Astrocyte of the hippocampus (primary cell): ENCODE results near the gene RAC3.
"Not testable (repeated sequence)": the region's sequence is repeated elsewhere in the genome, so short reads cannot be mapped to it uniquely, and the experiment has no call there.

Source experiments
- DNase-seq: peaks from one replicate; pipeline ENCODE4 v3.0.0; 2011; ENCODE audit warnings: low read depth, low spot score

Gene RAC3

DNA sequence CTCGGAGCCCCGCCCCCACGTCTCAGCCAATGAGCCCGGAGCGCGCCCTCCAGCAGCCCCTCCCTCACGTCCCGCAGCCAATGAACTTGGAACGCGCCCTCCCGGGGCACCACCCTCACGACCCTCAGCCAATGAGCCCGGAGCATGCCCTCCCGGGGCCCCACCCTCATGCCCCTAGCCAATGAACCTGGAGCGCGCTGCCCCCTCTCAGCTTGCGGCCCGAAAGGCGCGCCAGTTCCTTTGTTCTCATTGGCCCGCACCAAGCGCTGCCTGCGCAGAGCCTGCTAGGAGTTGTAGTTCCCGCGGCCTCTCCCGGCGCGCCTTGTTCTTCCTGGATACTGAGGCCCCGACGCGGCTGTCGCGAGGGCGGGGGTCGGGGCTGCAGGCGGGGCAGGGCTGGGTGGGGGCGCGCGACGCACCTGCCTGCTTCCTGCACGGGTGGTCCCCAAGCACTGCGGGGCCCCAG is 8.5 kb upstream of the RAC3 start, which contains the start of gene LRRC45:
Gene LRRC45 (plus strand): TSS at position 325 of the 466 bp plus-strand sequence. CDS start 339 bp downstream, outside the sequence.
- peak; percentile 100 for DNase-seq

DNA sequence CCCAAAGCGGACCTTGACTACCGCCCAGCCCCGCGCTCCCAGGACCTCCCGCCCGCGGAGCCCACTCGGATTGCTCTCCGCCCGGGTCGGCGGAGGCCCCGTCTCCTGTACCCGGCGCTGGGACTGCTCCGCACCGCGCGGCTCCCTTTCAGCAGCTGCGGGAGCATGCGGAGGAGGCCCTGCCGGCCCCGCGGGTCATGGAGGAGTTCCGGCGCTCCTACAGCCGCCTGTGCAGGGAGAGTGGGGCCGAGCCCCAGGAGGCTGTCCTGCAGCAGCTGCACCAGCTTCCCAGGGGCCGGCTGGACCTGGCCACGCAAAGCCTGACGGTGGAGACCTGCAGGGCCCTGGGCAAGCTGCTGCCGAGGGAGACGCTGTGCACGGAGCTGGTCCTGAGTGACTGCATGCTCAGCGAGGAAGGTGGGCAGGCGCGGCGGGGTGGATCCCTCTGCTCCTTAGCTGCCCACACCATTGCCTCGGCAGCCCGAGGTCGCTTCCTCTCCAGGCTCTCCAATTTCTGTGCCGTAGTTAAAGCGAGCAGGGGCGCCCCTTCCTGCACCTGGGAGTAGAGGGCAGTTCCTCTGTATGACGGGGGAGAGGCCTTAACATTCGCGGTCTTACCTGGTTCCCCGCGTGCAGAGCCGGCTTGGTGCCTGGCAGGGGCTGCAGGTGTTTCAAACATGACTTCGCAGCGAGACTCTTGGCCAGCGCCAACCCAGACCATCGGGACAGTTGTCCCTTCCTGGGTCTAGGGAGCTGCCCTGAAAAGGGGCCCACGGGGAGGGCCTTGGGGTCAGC is 7.8 kb upstream of the RAC3 start:
- DNase-seq = peak; percentile 53

DNA sequence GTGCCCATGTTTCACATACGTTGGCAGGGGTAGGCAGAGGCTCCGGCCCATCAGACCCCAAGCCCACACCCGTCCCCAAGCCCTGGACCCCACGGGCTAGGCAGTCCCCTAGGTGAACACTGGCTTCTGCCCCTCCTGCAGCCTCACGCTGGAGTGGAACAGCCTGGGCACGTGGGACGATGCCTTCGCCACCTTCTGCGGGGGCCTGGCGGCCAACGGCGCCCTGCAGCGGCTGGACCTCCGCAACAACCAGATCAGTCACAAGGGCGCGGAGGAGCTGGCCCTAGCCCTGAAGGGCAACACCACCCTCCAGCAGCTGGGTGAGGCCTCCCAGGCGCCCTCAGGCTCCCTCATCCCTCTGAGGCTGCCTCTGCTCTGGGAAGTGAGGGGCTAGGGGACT is 6.6 kb upstream of the RAC3 start:
- DNase-seq = no peak

DNA sequence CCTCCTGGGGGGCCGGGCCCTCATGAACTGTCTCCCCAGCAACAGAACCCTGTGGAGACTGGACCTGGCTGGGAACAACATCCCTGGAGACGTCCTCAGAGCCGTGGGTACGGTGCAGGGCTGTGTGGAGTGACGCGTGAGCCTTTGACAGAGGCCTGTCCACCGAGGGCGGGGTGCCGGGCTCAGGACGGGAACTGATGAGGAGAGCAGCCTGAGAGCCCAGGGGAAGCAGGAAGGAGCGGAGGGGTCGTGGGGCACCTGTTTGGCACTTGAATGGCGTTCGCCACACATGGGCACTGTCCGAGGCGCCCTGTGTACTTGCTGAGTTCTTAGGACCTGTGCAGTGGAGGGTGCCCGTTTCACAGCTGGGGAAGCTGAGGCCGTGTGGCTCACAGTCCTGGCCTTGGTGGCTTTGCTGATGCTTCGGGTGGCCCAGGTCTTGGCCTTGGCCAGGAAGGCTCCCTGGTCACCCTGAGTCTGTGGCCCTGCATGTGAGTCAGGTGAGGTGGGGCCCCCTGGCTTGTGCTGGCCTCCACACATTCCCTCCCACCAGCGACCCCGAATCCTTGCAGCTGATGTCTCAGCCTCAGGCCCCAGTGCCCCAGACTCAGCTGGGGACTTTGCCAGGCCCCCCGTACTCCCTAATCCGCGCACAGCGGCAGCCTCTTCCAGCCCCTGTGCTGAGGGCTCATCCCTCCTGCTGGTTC is 5.9 kb upstream of the RAC3 start:
- no peak for DNase-seq

DNA sequence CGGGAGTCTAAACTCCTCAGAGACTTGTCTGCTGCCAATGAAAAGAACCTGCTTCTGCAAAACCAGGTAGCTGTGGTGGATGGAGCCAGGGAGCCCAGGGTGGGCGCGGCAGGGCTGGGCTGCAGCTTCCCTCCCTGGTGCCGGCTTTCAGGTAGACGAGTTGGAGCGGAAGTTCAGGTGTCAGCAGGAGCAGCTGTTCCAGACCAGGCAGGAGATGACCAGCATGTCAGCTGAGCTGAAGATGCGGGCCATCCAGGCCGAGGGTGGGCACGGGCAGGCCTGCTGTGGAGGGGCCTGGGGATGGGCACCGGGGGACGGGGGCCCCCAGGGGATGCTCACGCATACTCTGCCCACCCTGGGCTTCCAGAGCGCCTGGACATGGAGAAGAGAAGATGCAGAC is 3.2 kb upstream of the RAC3 start:
- DNase-seq = no peak

DNA sequence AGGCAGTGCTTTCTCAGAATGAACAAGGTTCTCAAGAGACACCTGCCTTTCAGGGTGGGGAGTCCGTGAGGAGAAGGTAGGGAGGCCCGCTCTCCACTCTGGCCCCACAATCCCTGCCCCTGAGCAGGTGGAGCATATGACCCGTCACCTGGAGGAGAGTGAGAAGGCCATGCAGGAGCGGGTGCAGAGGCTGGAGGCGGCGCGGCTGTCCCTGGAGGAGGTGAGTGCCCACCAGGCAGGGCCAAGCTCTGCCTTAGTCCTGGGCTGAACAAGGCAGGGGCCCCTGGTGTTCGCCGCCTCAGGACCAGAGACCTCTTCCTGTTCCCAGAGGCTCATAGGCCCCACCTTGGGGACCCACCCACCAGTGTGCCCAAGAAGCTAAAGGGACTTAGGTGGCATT is 2.5 kb upstream of the RAC3 start:
- DNase-seq = no peak

DNA sequence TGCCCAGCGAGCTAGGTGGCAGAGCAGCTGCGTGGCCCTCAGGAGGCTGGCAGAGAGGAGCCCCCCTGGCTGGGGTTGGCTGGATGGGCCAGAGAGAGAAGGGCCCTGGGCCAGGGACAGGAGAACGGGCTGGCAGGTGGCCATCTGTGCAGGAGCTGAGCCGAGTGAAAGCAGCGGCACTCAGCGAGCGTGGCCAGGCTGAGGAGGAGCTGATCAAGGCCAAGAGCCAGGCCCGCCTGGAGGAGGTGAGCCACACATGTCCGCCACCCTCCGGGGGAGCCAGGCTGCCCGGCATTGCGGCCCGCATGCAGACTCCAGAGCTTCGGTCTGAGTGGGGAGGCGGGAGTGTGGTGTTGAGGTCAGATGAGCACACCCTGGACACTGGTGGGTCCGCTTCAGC is 2.1 kb upstream of the RAC3 start:
- DNase-seq = no peak

DNA sequence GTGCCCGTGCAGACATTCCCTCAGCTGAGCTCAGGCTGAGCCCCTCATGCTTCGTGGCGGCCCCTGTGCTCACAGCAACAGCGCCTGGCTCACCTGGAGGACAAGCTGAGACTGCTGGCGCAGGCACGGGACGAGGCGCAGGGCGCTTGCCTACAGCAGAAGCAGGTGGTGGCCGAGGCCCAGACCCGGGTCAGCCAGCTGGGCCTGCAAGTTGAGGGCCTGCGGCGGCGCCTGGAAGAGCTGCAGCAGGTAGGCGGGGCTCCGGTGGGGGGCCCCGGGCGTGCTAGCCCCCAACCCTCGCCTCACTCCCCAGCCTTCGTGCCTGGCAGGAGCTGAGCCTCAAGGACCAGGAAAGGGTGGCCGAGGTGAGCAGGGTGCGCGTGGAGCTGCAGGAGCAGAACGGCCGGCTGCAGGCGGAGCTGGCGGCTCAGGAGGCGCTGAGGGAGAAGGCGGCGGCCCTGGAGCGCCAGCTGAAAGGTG is 1.4 kb upstream of the RAC3 start:
- no peak for DNase-seq

DNA sequence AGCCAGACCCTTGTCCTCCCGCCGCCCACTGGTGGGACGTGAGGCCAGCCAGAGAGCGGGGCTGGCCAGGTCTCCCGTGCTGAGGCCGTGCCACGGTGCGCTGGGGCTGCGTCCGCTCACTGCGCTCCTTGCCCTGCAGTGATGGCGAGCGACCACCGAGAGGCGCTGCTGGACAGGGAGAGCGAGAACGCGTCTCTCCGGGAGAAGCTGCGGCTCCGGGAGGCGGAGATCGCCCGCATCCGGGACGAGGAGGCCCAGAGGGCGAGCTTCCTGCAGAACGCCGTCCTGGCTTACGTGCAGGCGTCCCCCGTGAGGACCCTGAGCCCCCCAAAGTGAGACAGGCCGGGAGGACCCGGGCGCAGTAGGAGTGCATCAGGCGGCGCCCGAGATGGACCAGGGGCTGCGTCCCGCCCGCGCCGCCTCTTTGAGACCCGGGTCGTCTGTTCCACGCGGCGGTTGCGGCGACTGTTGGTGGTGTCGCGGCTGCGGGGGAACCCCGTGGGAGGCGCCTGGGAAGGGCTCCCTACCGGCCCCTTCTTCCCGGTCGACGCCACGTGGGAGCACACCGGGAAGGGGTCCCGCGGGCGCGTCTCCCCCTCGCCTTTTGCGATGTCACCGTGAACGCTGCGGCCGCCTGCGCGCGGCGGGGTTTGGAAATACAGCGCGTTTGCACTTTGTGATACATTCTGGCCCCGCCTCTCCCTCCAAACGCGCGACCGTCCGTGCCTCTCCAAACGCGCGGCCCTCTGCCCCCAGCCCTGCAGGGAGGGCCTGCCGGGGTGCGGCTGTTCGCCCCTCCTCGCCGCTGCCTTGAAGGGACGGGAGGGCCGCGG is 792 bp upstream of the RAC3 start:
- DNase-seq = peak; percentile 94

DNA sequence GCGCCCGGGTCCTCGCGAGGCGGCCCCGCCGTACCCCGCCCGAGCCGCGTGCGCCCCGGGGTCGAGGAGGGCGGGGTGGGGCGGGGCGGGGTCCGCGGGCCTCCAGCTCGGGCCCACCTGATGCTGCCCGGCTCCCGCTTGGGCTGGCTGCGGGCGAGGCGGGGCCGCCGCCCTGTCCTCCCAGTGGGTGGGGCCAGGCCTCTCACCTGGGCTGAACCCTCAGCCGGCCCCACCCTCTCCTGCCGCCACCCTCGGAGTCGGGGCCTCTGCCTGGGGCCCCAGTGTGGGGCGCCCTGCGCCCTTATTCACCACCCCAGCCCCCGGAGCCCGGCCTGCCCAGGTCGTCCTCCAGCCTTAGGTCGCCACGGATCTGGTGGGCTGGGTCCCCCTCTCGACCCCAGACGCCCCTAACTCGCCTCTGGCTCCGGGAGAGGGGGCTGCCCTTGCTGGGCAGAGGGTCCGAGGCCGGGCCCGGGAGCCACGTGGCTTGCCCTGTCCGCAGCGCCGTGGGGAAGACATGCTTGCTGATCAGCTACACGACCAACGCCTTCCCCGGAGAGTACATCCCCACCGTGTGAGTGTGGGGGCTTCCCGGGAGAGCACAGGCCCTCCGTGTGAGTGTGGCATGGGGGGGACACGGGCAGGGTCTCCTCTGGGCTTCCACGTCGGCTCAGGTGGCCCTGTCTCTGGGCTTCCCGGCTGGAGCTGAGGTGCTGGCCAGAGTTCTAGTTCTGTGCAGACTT is 578 bp downstream of the RAC3 start:
- DNase-seq = peak; percentile 29

DNA sequence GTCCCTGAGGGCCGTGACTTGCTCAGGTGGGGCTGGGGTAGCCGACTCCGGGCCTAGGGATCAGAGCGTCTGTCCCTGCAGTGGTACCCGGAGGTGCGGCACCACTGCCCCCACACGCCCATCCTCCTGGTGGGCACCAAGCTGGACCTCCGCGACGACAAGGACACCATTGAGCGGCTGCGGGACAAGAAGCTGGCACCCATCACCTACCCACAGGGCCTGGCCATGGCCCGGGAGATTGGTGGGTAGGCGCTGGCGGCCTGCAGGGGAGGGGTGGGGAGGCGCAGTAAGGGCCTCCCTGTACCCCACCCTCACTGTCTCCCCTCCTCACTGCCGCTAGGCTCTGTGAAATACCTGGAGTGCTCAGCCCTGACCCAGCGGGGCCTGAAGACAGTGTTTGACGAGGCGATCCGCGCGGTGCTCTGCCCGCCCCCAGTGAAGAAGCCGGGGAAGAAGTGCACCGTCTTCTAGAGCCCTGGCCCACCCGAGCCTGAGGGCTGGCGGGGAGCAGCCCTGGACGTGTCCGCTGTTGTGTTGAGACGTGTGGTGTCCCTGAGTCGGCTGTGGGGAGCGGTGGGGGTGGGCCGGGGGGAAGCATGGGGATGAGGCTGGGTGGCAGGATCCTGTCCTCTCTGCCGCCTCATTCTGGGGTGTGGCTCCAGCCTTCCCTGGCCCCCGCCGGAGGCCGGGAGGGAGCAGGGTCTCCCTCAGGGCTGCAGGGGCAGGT is 2.0 kb downstream of the RAC3 start:
- no peak for DNase-seq

DNA sequence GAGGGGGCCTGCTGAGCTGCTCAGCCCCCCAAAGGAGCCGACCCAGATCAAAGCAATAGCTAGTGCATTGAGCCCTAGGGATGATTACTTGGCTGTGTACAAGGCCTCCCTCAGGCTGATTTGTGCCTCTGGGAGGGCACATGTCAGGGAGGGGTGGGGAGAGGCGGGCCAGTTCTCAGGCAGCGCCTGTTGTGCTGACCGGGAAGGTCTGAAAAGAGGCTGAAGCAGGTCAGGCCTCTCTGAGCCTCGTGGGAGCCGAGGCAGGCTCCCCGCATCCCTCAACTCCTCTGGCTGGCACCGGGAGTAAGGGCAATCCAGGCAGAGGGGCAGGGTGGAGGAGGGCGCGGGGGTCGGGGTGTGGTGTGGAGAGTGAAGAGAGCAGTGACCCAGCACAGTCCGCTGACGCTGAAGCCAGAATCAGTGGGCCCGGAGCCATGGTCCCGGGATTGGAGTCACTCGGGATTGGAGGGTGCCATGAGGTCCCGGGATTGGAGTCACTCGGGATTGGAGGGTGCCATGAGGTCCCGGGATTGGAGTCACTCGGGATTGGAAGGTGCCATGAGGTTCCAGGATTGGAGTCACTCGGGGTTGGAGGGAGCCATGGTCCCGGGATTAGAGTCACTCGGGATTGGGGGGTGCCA is 3.0 kb downstream of the RAC3 start:
- DNase-seq = no peak

DNA sequence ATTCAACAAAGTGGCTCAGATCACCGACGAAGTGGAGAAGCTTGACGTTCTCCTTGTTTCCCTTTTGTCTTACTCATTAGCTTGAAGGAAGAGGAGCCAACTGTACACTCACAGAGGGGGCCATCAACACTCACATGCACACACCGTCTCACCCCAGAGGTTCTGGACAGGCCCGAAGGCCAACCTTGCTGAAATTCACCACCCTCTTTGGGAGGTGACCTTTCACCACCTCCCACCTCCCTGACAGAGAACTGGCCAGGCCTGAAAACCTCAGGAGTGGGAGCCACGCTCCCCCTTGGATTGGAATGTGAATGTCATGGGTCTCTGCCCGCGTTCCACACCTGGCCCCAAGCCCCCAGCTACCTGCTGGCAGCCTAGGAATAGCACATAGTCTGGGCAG is 4.0 kb downstream of the RAC3 start:
- no peak for DNase-seq

DNA sequence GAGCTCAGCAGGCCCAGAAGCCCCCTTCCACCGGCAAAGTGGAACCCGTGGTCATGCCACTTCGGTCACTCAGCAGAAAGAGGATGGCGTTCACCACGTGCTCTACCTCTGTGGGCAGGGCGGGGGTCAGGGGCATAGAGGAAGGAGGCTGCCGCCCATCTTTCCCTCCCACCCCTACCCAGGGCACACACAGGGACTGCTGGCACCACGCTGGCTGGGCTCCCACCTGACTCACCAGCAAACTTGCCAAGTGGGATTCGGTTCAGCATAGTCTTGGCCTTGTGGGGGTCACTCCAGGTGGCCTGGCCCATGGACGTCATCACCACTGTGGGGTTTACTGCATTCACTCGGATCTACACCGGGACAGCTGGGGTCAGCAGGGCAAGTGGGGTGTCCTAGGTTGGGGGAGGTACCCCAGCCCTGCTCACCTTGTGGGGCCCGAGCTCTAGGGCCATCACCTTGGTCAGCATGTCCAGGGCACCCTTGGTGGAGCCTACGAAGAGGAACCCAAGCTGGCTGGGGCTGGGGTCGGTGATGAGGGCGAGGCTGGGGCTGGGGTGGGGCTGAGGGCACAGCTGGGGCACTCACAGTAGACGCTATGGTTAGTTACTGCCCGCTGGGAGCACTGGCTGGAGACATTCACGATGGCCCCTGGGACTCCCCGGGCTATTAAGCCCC is 4.6 kb downstream of the RAC3 start:
- no peak for DNase-seq

DNA sequence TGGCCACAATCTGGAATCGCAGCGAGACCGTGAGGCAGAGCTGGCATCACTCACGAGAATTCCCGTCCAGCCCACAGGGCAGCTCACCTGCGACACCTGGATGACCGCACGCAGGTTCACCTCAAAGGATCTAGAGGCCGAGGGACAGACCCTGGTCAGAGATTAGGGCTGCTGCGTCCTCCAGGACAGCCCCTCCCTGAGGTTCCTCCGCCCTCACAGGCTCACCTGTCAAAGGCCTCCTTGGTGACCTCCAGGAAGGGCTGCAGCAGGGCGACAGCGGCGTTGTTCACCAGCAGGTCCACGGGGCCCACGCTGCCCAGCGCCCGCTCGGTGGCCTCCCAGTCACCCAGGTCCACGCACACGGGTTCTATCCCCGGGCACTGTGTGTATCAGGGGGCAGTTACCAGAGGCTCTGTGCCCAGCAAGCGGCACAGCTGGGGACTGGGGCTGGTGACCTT is 5.2 kb downstream of the RAC3 start:
- no peak for DNase-seq

DNA sequence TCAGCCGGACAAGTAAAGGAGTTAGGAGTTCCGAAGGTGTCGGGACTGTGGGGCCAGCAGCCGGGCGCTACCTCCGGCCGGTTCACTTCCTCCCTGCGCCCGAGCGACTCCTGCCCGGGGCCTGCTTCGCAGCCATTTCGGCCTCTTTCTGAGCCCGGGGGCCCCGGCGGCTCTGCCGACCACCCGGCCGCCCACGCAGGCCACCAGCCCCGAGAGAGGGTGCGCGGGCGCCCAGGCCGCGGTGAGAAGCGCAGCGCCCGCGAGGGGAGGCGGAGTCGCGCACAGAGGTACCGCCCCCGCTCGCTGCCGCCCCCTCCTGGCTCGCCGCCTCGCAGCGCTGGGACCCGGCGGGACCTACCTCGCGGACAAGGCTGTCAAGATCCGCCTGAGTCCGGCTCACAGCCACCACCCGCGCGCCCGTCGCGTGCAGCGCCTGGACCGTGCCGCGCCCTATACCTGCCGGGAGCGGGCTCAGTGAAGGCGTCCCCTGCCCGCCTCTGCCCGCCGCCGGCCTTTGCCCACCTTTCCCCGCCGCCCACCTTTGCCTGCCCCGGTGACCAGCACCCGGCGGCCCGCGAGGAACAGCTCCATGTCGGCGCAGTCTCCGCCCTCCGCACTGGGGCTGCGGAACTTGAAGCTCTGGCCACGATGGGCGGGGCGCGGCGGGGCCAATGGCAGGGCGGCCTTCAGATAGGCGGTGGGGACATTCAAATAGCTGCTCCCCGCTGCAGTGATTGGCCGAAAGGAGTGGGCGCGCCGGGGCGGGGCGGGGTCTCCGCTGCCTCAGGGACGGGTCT is 5.8 kb downstream of the RAC3 start, which contains the start of gene DCXR:
Gene DCXR (minus strand): TSS at position 606 of the 797 bp plus-strand sequence. CDS start 15 bp downstream, at position 591.
- peak; percentile 98 for DNase-seq

DNA sequence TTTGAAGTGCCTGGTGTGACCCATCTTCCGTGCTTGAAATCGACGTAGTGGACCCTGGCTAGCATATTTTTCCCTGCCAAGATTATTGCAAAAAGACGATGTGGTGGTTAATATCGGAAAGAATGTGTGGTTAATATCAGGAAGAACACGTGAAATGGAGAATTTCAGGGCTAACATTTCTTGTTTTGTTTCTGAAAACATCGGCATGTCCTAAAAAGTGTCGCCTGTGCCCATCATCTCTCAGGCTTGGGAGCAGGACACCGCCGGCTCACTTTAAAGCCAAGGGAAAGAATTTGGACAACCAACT is 6.4 kb downstream of the RAC3 start:
- DNase-seq = no peak

DNA sequence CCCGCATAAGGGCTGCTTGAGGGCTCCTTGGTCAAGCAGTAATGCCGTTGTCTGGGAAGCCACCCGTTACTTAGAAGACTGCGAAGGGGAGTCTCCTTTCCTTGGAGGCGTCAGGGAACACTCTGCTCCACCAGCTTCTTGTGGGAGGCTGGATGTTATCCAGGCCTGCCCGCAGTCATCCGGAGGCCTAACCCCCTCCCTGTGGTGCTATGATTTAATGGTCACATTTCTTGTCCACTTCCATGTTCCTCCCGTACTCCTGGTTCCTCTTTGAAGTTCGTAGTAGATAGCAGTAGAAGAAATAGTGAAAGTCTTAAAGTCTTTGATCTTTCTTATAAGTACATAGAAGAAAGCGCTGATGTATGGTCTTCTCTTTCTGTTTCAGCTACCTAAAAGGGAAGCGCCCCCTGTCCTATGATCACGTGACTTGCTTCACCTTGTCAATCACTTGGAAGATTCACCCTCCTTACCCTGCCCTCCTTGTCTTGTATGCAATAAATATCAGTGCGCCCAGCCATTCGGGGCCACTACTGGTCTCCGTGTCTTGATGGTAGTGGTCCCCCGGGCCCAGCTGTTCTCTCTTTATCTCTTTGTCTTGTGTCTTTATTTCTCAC is 7.4 kb downstream of the RAC3 start:
- not testable (repeated sequence) for DNase-seq
